GM12891 (cell line): ENCODE data around the gene KRT80.

Experiments used
- POLR2AphosphoS5 ChIP-seq: IDR thresholded peaks from 2 replicates; pipeline ENCODE4 v1.6.1; 2011; ENCODE audit warnings: low read depth, low read length, control low read depth
- TAF1 ChIP-seq: IDR thresholded peaks from 2 replicates; pipeline ENCODE4 v1.6.1; 2011; ENCODE audit warnings: low read depth, low read length, control low read depth

DNA sequence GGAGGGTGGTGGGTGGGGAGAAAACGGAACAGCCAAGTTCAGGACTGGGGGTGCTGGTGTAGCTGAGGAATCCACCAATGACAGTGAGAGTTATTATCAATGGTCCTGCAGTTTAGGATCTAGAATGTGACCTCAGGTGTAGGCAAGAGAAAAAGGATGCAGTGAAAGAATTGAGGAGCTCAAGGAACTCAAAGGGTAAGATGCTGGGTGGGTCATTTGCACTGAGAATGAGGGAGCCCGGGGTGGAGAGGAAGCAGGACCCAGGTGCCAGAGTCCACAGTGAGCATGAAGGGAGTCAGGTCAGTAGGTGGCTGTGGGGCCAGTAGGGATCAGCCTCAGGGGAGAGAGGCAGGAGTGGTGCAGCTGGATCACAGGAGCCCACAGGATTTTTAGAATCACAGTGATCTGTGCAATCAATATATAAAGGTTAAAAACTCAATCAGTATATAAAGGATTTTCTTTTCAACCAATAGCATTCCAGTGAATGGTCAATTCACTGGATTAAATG lies 38.1 kb upstream of the KRT80 start:
- no peak for TF ChIP-seq POLR2AphosphoS5
- no peak for TF ChIP-seq TAF1
